Stimulated activated naive CD4-positive, alpha-beta T cell treated with Interleukin-2 at 50 U/mL for 16 hours (primary cell): Measurements from ENCODE around the gene PHF5A.

Experiments
- DNase-seq: peaks from one replicate; lab custom pipeline; 2025; lab: John Stamatoyannopoulos, UW

The PHF5A gene, protein sequence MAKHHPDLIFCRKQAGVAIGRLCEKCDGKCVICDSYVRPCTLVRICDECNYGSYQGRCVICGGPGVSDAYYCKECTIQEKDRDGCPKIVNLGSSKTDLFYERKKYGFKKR

DNA sequence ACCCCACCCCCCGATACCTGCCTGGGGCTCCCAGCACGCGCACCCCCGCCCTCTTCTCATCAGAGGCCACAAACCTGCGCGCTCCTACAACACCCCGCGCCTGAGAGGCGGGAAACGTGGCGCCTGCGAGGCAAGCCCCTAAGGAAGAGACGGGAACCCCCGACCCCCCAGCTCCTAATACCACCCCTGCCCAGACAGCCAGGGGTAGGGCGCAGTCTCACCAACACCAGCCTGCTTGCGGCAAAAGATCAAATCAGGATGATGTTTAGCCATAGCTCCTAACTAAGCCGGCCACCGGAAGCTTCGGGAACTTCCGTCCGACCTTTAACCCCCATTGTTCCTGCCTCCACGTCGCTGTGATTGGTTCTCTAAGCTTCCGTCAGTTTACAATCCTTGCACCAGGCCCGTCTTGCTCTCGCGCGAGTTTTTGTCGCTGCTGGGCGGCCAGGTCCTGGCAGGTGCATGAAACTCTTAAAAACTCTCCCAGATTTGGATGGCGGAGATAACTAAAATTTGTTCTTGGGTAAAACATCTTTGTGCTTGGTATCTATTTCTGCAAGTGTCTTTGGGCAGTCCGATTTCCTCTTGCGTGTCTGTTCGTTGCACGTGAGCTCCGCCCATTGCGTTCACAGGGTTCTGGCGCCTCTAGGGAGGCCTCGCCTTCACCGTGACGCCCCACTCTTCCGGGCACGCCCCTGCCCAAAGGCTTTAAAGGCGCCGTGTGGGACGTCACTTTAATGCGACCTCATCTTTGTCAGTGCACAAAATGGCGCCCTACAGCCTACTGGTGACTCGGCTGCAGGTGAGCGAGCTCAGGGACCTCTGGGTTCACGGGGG is at the start of gene PHF5A, which contains the start of gene ACO2:
TSS of gene PHF5A (minus strand) at position 312 of the 837 bp plus-strand sequence. CDS start at position 273, 39 bp downstream.
TSS of gene ACO2 (plus strand) at position 737 of the 837 bp plus-strand sequence. CDS start at position 767, 30 bp downstream.
- peak; percentile 96 for DNase-seq

DNA sequence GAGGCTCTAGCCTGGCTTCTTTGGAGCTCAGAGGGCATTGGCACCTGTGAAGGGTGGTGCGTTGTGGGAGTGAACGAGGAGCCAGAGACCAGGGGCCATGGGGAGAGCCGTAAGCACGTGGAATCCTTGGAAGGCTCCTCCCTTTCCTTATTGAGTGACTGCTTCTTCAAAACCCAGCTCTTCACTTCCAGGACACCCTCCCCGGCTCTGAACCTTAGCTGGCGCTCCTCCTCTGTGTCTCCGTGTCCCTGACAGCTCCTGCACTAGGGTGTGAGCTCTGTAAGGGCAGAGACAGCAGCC is 49.5 kb upstream of the PHF5A start:
- DNase-seq = no peak

DNA sequence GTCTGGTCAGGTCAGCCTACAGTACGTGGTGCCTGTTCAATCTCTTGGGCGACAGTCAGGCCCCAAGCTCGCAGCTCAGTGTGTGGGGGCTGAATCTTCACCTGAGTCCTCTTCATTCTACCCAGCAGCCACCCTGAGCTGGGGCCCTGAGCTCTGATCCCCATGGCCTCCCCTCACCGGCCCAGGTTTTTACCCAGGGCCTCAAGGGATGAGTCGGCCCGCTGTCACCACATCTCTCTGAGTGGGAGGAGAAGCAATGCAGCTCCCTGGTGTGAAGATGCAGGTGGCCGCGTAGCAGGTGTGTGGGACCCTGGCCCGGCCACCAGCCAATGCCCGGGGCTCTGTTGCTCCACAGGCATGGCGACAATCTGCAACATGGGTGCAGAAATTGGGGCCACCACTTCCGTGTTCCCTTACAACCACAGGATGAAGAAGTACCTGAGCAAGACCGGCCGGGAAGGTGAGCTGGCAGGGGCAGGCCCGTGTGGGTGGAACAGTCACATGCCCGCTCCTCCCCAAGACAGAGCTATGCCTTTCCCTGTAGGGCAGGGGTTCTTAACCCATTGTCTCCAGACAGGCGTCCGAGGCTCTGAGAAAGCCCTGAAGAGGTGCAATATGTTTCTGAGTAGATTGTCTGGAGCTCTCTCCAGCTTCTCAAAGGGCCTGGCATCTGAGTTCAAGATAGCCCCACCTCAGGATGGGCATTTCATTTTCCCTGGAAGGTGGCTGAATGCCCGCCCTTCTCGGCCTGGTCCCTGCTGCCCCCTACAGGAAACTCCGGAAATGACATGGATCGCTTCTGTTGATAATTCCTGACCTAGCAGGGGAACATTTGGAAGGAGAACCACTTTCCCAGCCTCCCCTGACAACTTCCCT is 48.9 kb upstream of the PHF5A start:
- DNase-seq = no peak

DNA sequence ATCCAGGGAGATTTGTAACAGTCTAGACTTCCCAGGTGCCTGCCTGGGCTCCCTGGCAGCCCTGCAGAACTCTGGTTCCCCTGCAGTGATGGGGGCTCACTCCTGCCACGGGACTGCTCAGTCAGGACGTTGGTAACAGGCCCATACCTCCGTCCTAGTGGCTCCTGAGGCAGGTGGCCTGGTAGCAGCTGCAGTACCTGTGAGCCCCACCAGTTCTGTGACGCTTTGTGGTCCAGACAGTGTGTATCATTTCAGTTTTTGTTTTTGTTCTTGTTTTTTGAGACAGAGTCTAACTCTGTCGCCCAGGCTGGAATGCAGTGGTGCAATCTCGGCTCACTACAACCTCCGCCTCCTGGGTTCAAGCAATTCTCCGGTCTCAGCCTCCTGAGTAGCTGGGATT is 48.0 kb upstream of the PHF5A start:
- DNase-seq = no peak

DNA sequence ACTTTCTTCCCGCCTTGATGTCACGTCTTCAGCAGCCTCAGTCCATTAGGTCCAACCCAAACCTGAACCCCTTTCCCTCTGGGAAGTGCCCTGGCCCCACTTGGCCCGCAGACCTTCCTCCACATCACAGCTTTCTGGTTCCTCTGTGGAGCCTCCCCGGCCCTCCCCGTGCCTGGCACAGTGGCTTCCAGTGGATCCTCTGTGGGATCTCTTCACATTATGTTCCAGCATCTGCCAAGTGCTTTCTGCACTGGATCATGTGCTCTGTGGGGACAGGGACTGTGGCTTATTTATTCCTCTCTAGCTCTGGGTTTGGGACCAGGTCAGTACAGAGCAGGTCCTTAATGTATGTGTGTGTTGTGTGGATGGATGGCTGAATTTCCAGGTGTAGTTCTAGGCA is 44.9 kb upstream of the PHF5A start:
- no peak for DNase-seq

DNA sequence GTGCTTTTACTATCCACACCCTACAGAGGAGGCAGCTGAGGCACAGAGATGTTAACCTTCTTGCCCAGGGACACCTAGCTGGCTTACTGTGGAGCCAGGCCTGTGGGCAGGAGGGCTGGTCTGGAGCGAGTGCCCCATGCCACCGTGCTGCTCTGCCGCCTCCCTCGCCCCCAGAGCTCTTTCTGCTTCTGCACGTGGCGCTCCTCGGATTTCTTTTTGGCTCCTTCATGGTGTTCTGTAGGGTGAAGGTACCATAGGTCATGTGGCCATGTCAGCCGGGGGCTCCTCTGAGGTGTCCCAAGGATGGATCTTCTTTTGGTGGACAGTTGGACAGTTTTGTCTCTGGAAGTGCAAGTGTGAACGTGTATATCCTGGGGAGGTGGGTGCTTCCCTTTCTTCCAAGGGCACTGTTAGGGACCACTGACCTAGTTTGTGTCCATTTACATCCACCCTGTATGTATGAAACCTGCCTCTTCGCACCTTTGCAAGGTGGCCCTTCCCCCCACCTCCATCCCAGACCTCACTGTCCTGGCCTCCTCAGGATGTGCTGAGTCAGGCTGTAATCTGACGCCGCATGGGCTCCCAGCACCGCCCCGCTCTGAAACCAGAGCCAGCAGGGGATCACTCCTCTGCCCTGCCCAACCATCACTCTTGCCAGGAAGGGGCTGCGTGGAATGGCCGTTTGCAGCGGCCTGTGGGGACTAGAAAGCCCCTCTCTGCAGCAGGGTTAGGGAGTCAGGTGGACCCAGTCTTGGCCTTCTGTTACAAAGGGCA is 44.1 kb upstream of the PHF5A start:
- DNase-seq = no peak

DNA sequence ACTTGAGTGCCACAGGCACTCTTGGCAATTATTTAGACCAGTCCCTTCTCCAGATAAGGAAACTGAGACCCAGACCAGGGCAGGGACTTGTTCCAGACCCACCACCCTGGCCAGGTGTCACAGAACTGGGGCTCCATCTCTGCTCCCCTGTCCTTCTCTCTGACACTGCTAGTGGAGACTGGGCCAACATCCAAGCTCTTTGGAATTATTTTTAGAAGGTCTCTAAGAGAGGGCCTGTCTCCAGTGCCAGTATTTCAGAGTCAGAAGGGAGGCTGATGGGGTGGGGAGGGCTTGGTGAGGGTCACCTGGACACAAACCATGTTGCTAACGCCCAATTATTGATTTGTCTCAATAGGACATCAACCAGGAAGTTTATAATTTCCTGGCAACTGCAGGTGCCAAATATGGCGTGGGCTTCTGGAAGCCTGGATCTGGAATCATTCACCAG is 43.1 kb upstream of the PHF5A start:
- no peak for DNase-seq

DNA sequence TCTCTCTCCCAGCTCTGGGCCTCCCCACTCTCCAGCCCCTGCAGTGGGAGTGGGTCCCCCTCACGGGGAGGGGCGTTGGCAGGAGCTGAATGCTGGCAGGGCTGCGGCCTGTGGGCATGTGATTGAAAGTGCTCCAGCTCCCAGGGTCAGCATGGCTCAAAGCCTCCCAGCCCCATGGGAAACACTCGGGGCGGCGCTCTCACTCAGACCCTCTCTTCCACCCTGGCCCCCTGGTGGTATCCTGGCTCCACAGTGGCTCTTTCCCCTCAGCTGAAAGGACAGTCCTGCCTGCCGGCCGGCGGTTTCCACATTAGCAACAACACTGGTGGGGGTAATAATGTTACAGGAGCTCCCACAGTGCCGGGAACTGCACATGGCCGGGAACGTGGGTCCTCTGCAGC is 40.3 kb upstream of the PHF5A start:
- DNase-seq = no peak

DNA sequence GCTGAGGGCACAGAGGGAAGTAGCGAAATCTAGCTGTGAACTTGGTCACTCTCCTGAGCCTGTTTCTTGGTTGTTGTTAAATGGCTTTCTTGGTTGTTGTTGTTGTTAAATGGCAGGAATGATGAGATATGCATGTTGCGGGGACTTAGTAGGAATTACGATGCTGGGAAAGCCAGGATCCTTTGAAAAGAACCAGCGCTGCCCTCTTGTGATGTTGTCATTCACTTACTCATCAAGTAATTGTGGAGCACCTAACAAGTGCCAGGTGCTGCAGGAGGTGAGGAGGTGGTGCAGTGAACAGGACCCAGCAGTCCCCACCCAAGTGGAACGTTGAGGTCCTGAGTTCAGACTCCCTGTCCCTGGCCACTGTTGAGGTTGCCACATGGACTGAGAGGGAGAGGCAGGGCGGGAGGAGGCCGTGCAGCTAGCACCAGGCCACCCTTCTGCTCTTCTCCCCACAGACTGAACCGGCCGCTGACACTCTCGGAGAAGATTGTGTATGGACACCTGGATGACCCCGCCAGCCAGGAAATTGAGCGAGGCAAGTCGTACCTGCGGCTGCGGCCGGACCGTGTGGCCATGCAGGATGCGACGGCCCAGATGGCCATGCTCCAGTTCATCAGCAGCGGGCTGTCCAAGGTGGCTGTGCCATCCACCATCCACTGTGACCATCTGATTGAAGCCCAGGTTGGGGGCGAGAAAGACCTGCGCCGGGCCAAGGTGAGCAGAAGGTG is 39.0 kb upstream of the PHF5A start:
- DNase-seq = no peak

DNA sequence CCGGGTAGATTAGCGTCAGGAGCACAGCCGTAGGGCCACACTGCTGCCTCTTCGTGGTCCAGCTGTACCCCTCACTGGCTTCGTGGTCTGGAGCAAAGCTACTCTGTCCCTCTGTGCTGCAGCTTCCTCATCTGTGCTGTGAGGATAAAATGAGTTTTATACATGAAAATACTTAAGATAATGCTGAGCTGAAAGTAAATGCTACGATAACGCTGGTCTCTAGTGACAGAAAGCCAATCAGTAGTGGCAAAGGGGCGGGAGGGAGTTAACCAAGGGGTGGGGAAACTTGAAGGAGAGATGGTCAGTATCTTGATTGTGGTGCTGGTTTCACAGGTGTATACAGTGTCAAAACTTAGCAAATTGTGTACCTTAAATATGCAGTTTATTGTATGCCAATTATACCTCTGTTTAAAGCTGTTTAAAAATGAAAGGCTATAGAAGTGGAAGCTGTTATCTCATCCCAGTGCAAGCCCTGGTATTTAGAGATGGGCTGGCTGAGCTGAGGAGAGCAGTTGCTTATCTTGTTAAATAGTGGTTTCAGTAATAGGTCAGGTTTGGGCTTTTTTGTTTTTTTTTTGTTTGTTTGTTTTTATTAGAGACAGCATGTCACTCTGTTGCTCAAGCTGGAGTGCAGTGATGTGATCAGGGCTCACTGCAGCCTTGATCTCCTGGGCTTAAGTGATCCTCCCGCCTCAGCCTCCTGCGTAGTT is 37.2 kb upstream of the PHF5A start:
- DNase-seq = no peak

DNA sequence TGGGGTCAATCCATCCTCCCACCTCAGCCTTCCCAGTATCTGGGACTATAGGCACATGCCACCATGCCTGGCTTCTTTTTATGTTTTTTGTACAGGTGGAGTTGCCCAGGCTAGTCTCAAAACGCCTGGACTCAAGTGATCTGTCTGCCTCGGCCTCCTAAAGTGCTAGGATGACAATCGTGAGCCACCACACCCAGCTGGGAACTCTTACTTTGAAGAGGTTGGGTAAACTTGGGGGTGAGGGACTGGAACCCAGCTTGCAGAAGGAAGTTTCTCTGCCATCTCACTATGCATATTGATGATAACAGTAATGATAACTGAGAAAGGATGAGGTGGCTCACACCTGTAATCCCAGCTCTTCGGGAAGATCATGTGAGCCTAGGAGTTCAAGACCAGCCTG is 36.3 kb upstream of the PHF5A start:
- no peak for DNase-seq

DNA sequence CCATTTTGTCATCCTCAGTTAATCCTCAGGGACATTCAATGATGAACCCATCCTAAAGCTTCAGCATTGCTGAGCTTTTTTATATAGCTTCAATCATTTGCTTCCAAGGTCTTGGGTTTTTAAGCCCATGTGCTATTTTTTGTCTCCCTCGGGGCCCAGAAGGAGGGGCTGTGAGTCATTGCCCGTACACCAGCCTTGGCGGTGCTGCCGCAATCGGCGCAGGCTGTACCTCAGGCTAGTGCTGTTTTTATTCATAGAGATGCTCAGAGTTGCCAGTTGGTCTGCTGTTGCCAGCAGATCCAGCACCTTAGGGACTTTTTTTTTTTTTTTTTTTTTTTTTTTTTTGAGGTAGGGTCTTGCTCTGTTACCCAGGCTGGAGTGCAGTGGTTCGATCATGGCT is 35.9 kb upstream of the PHF5A start:
- no peak for DNase-seq

DNA sequence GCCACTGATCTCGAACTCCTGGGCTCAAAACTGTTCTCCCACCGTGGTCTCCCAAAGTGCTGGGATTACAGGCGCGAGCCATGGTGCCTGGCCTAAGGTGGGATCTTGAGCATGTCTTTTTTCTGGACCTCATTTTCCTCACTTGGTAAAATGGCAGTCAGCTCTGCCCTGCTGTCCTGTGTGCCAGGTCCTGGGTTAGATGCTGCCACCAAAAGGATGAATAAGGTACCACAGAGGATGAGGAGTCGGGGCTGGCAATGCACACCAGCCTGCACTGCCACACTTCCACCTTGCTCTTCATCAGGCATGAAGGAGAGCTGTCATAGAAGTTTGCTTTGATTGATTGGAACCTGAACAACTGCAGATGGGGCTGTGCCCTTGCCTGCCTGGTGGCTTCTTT is 32.7 kb upstream of the PHF5A start:
- DNase-seq = no peak

DNA sequence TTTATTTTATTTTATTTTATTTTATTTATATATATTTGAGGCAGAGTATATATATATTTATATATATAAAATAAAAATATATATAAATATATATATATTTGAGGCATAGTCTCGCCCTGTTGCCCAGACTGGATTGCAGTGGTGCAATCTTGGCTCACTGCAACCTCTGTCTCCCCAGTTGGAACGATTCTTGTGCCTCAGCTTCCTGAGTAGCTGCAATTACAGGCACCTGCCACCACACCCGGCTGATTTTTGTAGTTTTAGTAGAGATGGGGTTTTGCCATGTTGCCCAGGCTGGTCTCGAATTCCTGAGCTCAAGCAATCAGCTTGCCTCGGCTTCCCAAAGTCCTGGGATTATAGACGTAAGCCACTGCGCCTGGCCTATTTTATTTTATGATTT is 31.8 kb upstream of the PHF5A start:
- DNase-seq = no peak

DNA sequence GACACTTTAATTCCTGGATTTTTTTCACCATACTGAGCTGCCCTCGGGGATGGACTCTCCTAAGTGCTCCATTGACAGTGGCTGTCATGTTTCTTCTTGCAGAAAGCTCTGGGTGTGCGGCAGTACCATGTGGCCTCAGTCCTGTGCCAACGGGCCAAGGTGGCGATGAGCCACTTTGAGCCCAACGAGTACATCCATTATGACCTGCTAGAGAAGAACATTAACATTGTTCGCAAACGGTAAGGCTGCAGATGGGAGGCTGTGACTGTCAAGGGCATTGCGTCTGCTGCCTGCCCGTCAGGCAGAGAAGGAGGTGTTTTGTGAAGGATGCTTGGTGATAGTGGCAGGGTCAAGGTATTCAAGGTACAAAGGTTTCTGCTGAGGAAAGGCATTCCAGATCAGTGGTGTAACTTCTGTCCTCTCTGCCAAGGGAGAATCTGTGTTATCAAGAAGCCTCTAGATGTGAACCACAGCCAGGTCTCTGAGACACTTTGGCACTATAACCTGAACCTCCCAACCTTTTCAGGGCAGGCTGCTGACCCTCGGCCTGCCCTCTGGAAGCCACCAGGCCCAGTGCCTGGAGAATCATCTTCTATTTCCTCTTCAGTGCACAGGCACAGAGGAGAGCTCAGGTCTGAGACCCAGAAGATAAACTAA is 31.3 kb upstream of the PHF5A start:
- no peak for DNase-seq

DNA sequence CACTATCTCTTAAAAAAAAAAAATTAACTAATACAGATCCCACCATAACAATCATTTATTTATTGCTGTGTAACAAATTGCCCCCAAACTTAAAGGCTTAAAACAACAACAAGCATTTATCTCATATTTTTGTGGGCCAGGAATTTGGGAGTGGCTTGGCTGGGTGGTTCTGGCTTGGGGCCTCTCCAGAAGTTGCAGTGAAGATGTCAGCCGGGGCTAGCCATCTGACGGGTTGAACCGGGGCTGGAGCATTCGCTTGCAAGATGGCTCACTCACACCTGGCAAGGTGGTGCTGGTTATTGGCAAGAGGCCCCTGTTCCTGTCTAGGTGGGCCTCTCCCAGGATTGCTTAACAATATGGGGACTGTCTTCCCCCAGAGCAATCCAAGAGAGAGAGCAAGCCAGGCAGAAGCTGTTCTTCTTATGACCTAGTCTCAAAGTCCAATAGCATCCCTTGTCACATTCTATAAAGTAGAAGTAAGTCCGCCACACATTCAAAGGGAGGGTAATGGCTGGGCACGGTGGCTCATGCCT is 29.9 kb upstream of the PHF5A start:
- no peak for DNase-seq

DNA sequence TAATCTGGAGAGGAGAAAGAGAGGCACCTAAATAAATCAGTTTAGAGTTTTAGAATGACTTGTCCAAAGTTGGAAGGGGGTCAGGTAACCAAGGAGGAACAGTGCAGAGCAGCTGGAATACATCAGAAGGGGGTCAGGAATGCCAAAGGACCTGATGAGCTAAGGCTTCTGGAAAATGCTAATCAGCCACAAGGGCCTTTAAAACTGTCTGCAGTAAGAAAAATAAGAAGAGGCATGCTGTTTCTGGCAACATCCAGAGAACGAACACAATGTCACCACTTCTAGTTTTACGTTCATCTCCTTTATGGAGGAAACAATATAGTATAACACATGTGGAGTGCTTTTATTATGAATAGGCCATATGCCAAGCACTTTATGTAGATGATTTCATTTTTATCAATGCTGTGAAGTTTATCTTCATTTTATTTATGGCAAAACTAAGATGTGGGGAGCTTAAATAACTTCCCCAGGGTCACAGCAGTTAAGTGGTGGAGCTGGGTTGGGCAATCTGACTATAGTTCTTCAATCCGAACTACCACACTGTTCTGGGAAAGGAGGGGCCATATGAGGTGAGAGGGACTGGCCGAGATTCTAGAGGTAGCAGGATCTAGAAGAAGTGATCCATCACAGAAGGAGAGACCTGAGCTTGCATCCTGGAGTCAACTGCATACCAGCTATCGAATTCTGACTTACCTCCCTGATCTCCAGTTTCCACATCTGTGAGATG is 23.0 kb upstream of the PHF5A start:
- no peak for DNase-seq

DNA sequence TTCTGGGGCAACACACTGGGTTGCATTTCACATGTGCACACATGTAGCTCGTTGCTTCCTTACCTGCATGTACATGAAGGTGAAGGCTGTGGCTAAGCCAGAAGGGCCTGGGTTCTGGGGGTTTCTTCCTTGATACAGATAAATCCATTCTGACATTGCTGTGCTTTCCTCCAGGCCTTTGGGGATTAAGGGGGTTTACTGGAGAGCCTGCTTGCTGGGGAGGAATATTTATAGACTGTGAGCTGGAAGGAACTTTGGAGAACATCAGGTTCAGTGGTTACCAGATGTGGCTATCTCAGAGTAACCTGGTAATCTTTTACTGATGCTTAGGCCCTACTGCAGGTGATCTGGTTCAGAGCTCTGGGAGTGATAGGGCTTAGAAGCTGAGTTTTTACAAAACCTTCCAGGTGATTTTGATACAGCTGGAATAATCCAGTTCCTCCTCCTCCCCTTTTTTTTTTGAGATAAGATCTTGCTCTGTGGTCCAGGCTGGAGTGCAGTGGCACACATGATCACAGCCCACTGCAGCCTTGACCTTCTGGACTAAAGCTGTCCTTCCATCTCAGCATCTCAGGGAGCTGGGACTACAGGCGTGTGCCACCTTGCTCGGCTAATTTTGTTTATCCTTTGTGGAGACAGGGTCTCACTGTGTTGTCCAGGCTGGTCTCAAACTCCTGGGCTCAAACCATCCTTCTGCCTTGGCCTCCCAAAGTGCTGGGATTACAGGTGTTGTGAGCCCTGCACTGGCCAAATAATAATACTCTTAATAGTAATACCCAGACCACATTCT is 20.3 kb upstream of the PHF5A start:
- no peak for DNase-seq
